Measurements from ENCODE around the gene CHRNA7.
"Not testable (repeated sequence)": the region's sequence is repeated elsewhere in the genome, so short reads cannot be mapped to it uniquely, and the experiment has no call there.

Gene CHRNA7

DNA sequence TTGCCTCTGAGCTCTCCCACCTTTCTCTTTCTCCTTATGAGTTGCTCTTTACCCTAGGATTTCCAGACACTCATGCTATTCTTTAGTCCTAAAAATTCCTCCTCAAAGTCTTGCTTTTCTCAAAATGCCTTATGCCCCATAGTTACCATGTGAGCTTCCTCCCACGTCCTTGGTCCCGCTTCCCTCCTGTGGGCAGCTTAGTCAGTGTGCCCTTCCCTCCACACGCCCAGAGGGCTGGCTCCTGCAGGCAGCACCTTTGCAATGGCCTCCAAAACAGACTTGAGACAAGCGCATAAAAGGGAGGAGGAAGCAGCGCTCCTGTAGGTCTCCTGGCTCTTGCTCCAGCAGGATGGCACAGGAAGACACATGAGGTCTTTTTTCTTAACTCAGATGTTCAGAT is 168.6 kb downstream of the CHRNA7 start:
- not testable (repeated sequence) for DNase-seq

DNA sequence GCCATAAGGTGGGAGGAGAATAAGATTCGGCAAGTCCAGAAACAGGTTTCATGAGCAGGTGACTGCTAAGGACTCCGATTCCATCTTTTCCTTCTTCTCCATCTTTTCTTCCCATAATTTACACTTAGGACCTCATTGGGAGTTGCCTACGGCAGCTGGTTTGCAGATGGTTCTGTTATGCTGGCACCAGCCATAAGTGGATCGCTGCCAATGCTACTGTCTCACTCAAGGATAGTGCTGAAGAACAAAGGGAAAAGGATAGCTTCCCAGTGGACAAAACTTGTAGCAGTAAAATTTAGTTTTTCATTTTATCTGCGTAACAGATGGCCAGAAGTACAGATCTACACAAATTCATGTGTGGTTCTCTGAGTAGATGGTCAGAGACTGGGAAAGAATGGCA is 178.8 kb downstream of the CHRNA7 start:
- H3K36me3 ChIP-seq; DNase-seq; H3K27ac ChIP-seq; H3K4me3 ChIP-seq; H3K4me1 ChIP-seq; H3K9me3 ChIP-seq; H3K27me3 ChIP-seq; intact Hi-C loops (cut with DNase I; ENCODE audit: low total_unique reads): not testable (repeated sequence)

More for the DNA sequence above, 168.6 kb downstream of the CHRNA7 start:
- H3K36me3 ChIP-seq; H3K9me3 ChIP-seq; H3K27ac ChIP-seq; H3K4me3 ChIP-seq; H3K4me1 ChIP-seq; intact Hi-C loops (cut with DNase I; ENCODE audit: low total_unique reads); H3K27me3 ChIP-seq: not testable (repeated sequence)

DNA sequence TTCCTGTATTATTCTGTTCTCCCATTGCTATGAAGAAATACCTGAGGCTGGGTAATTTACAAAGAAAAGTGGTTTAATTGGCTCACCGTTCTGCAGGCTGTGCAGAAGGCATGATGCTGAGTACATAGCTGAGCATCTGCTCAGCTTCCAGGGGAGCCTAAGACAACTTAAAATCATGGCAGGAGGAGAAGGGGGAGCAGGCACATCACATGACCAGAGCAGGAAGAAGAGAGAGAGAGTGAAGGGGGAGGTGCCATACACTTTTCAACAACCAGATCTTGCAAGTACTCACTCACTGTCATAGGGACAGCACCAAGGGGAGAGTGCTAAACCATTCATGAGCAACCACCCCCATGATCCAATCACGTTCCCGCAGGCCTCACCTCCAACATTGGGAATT is 188.4 kb downstream of the CHRNA7 start:
- no peaks in the 10 kb centered on the region for H3K27me3 ChIP-seq
- H3K36me3 ChIP-seq = no peaks in the 10 kb centered on the region
- H3K27ac ChIP-seq = no peak overlapping the region
- H3K9me3 ChIP-seq = peaks cover 3 to 9% (median 7%) of the 10 kb centered on the region in 3 donors
- TF ChIP-seq, protein P1, sequence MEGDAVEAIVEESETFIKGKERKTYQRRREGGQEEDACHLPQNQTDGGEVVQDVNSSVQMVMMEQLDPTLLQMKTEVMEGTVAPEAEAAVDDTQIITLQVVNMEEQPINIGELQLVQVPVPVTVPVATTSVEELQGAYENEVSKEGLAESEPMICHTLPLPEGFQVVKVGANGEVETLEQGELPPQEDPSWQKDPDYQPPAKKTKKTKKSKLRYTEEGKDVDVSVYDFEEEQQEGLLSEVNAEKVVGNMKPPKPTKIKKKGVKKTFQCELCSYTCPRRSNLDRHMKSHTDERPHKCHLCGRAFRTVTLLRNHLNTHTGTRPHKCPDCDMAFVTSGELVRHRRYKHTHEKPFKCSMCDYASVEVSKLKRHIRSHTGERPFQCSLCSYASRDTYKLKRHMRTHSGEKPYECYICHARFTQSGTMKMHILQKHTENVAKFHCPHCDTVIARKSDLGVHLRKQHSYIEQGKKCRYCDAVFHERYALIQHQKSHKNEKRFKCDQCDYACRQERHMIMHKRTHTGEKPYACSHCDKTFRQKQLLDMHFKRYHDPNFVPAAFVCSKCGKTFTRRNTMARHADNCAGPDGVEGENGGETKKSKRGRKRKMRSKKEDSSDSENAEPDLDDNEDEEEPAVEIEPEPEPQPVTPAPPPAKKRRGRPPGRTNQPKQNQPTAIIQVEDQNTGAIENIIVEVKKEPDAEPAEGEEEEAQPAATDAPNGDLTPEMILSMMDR (IDR thresholded peaks at IDR 0.05) = no peak
- no peaks in the 10 kb centered on the region for H3K4me1 ChIP-seq
- no peak for DNase-seq
- intact Hi-C loops (cut with DNase I; ENCODE audit: low total_unique reads) = no loop called here
- no peak overlapping the region for H3K4me3 ChIP-seq

Measured in tibial artery (tissue), 4 donors.